A673 (cell line): Measurements from ENCODE around the gene TMEM100.

ENCODE experiments used
- CTCF ChIP-seq: fragments of 300-800, 200-600 bp; sonication (generic); conservative IDR thresholded peaks from 2 replicates; pipeline ENCODE4 v1.5.1; 2017; ENCODE audit warnings: low read depth, mild to moderate bottlenecking, antibody characterized with exemption, low read length, moderate library complexity, mixed read lengths
- EZH2 ChIP-seq: fragments of 200-600 bp; sonication (generic); IDR thresholded peaks from 2 replicates; pipeline ENCODE4 v1.6.1; 2017; ENCODE audit warnings: borderline replicate concordance, low read depth, mild to moderate bottlenecking, mixed read lengths, antibody characterized with exemption, low read length; ENCODE audit not compliant: poor library complexity, severe bottlenecking

GRCh38 chr17:55748841-55749240 lies 26.2 kb upstream of the TMEM100 start:
- TF ChIP-seq CTCF: no peak
- no peak for TF ChIP-seq EZH2
